ENCODE results near the gene ZNF609. TPM values are rescaled to one million over a fixed set of nuclear protein-coding genes. Genes with fewer than 3 reads are reported as not detected.
"Not testable (repeated sequence)": the region's sequence is repeated elsewhere in the genome, so short reads cannot be mapped to it uniquely, and the experiment has no call there.

Gene ZNF609
- total and polyA plus RNA-seq, 4 donors = 5.4 to 46.7 (median 23.6) TPM

DNA sequence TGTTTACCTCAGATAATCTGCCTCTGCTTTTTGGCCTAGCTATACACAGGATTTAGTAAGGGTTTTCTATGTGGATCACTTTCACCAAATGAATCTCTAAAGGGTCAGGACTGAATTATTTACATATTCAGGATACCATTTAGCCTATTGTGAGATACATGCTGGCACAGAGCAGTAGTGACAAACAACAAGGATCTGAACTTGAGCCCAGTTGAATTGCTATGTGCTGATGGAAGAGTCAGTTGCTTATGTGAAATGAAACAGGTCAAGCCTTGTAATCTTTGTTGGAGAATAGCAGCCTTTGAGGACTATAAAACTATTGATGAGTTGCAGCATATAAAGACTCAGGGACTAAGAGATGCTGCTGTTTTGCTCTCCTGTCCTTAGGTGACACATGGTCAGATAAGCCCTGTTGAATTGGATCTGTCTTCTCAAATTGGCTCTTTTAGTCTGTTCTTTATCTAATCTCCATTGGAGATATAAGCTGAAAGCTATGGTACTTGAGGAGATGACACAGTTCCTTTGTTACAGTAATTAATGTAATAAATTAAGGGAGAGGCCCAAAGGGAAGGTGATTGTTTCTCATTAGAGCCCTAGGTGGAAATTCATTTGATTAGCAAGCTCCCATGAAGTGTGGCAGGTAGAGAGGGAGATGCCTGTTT lies 30.4 kb downstream of the ZNF609 start:
- no peak overlapping the region for H3K4me3 ChIP-seq (ENCODE audit: low read length in 2 of 2)
- intact Hi-C loops (cut with DNase I) = no loop called here
- H3K36me3 ChIP-seq (ENCODE audit: control insufficient read depth in 1 of 2, insufficient read depth in 2 of 2, low read length in 1 of 2) = no peaks in the 10 kb centered on the region
- ATAC-seq (ENCODE audit: low FRiP score) (no peak), DNase-seq (no peak)
- no peaks in the 10 kb centered on the region for H3K4me1 ChIP-seq (ENCODE audit: control insufficient read depth in 1 of 2, insufficient read depth in 2 of 2, low read length in 2 of 2)
- H3K27ac ChIP-seq (ENCODE audit: low read depth in 1 of 2, low read length in 2 of 2) = no peak overlapping the region
- no peaks in the 10 kb centered on the region for H3K27me3 ChIP-seq (ENCODE audit: control insufficient read depth in 1 of 2, insufficient read depth in 2 of 2, low read length in 1 of 2)
- no peaks in the 10 kb centered on the region for H3K9me3 ChIP-seq (ENCODE audit: control insufficient read depth, low read length)

DNA sequence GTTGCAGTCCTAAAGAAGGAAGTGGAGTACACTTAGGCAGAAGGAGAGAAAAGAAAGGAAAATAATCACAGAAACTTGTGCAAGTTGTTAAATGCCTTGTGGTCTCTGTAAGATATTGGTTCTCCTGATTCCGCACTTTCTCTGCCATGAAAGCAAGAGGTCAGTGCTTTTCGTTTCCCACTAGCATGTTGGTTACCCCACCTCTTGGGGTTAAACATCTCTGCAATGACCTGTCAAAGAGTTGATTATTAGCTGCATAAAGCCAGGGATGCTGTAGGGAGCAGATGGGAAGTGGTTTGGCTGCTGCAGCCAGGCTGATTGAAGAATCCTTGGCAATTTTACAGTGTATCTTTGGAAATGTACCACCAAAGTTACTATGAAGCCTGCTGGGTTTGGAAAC lies 33.3 kb downstream of the ZNF609 start:
- no peaks in the 10 kb centered on the region for H3K27me3 ChIP-seq (ENCODE audit: control insufficient read depth in 1 of 2, insufficient read depth in 2 of 2, low read length in 1 of 2)
- ATAC-seq (ENCODE audit: low FRiP score) = no peak
- 87 to 92% methylated on average over 2 of the region's 2 CpGs for WGBS, 2 donors
- no peaks in the 10 kb centered on the region for H3K4me1 ChIP-seq (ENCODE audit: control insufficient read depth in 1 of 2, insufficient read depth in 2 of 2, low read length in 2 of 2)
- no peak overlapping the region for H3K4me3 ChIP-seq (ENCODE audit: low read length in 2 of 2)
- H3K9me3 ChIP-seq (ENCODE audit: control insufficient read depth, low read length) = no peaks in the 10 kb centered on the region
- no peak overlapping the region for H3K27ac ChIP-seq (ENCODE audit: low read depth in 1 of 2, low read length in 2 of 2)
- H3K36me3 ChIP-seq (ENCODE audit: control insufficient read depth in 1 of 2, insufficient read depth in 2 of 2, low read length in 1 of 2) = no peaks in the 10 kb centered on the region
- DNase-seq = no peak
- intact Hi-C loops (cut with DNase I) = no loop called here

DNA sequence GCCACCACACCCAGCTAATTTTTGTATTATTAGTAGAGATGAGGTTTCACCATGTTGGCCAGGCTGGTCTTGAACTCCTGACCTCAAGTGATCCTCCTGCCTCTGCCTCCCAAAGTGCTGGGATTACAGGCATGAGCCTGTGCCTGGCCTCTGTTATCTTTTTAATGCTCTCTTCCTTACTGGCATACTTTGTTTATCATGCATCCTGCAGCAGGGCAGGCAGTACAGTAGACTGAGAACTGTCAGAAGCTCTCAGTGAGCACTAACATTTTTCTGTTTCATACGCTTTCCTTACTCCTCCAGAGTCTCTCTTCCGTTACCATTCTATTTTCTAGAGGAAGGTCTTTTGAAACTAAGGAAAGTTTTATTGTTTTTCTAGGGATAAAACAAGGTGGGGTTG lies 35.6 kb downstream of the ZNF609 start:
- H3K27me3 ChIP-seq (ENCODE audit: control insufficient read depth in 1 of 2, insufficient read depth in 2 of 2, low read length in 1 of 2); H3K27ac ChIP-seq (ENCODE audit: low read depth in 1 of 2, low read length in 2 of 2); ATAC-seq (ENCODE audit: low FRiP score); H3K9me3 ChIP-seq (ENCODE audit: control insufficient read depth, low read length); intact Hi-C loops (cut with DNase I); DNase-seq; H3K4me1 ChIP-seq (ENCODE audit: control insufficient read depth in 1 of 2, insufficient read depth in 2 of 2, low read length in 2 of 2); H3K36me3 ChIP-seq (ENCODE audit: control insufficient read depth in 1 of 2, insufficient read depth in 2 of 2, low read length in 1 of 2); H3K4me3 ChIP-seq (ENCODE audit: low read length in 2 of 2): not testable (repeated sequence)
- WGBS, 2 donors = 88 to 92% methylated on average over 2 of the region's 2 CpGs

DNA sequence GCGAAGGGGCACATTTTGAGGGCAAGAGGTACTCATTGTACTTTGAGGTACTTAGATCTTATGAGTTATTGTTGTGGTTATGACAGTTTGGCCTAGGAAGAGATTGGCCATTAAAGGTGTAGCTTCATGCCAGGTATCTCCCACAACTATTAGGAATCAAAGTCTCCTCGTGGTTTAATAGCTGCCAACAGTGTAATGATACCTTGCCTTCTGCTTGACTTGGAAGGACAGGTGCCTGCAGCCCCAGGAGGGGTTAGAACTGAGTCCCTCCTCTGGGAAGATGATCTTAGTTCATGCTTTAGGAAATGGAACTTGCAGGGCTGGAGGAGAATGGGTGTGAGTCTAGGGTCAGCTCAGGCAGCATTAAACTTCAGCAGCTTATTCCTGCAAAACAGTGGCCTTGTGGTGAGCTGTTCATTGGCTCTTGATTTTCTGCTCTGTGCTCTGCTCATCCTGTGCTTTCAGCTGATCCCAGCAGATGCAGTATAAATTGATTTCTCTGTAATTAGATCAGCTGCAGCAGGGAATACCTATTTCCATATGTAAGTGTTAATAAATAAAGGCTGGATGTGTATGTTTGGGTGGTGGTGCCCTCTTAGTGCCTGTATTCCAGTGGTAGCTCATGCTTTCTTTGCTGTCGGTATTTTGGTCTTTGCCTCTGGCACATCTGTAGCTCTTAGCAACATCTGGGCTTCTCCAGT lies 40.5 kb downstream of the ZNF609 start:
- DNase-seq = no peak
- Histone ChIP-seq H3K4me1 (ENCODE audit: control insufficient read depth in 1 of 2, insufficient read depth in 2 of 2, low read length in 2 of 2) (no peaks in the 10 kb centered on the region), H3K9me3 (ENCODE audit: control insufficient read depth, low read length) (no peaks in the 10 kb centered on the region), H3K36me3 (ENCODE audit: control insufficient read depth in 1 of 2, insufficient read depth in 2 of 2, low read length in 1 of 2) (peaks cover 0 to 6% of the 10 kb centered on the region in 2 donors), H3K27me3 (ENCODE audit: control insufficient read depth in 1 of 2, insufficient read depth in 2 of 2, low read length in 1 of 2) (no peaks in the 10 kb centered on the region), H3K27ac (ENCODE audit: low read depth in 1 of 2, low read length in 2 of 2) (no peak overlapping the region), H3K4me3 (ENCODE audit: low read length in 2 of 2) (no peak overlapping the region)
- no peak for ATAC-seq (ENCODE audit: low FRiP score)
- WGBS, 2 donors = 62 to 78% methylated on average over 3 of the region's 3 CpGs
- intact Hi-C loops (cut with DNase I) = no loop called here

DNA sequence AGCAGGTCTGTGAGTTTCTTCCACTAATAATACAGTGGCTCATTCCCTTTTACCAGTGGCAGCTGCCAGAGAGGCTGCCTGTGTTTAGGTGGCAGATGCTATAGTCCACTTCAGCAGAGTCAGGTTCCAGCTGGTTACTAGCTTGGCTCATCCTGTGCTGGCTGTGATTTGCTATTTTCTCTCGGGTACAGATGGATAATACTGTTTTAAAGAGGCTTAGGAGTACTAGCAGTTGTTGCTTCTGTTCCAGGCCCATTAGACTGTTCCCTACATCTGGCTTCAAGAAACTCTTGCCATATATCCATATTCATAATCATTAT lies 41.0 kb downstream of the ZNF609 start:
- 63 to 64% methylated on average over 1 of the region's 1 CpG for WGBS, 2 donors
- Histone ChIP-seq H3K4me3 (ENCODE audit: low read length in 2 of 2) (no peak overlapping the region), H3K9me3 (ENCODE audit: control insufficient read depth, low read length) (no peaks in the 10 kb centered on the region), H3K27ac (ENCODE audit: low read depth in 1 of 2, low read length in 2 of 2) (no peak overlapping the region), H3K36me3 (ENCODE audit: control insufficient read depth in 1 of 2, insufficient read depth in 2 of 2, low read length in 1 of 2) (peaks cover 0 to 6% of the 10 kb centered on the region in 2 donors), H3K27me3 (ENCODE audit: control insufficient read depth in 1 of 2, insufficient read depth in 2 of 2, low read length in 1 of 2) (no peaks in the 10 kb centered on the region), H3K4me1 (ENCODE audit: control insufficient read depth in 1 of 2, insufficient read depth in 2 of 2, low read length in 2 of 2) (no peaks in the 10 kb centered on the region)
- DNase-seq = no peak
- no peak for ATAC-seq (ENCODE audit: low FRiP score)
- intact Hi-C loops (cut with DNase I) = no loop called here

DNA sequence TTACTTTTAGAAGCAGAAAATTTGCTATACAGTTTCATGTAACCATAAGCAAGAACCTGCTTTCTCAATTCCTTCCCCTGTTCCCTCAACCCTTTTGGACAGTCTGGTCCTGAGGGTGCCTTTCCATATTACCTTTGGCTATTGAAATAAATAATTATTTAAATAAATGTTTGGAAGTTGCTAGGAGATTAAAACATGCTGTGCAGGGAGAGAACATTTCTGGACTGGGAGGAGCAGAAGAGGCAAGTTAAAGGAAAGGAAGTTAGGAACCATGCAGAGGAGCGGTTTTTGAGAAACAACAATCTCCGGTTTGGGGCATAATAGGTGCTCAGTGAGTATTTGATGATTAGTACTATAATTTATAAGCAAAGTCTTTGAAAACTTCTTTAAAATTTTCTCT lies 41.8 kb downstream of the ZNF609 start:
- DNase-seq = no peak
- intact Hi-C loops (cut with DNase I) = no loop called here
- Histone ChIP-seq H3K27ac (ENCODE audit: low read depth in 1 of 2, low read length in 2 of 2) (no peak overlapping the region), H3K4me1 (ENCODE audit: control insufficient read depth in 1 of 2, insufficient read depth in 2 of 2, low read length in 2 of 2) (no peaks in the 10 kb centered on the region), H3K27me3 (ENCODE audit: control insufficient read depth in 1 of 2, insufficient read depth in 2 of 2, low read length in 1 of 2) (no peaks in the 10 kb centered on the region), H3K4me3 (ENCODE audit: low read length in 2 of 2) (no peak overlapping the region), H3K36me3 (ENCODE audit: control insufficient read depth in 1 of 2, insufficient read depth in 2 of 2, low read length in 1 of 2) (peaks cover 0 to 6% of the 10 kb centered on the region in 2 donors), H3K9me3 (ENCODE audit: control insufficient read depth, low read length) (no peaks in the 10 kb centered on the region)
- no peak for ATAC-seq (ENCODE audit: low FRiP score)
- 90 to 93% methylated on average over 2 of the region's 2 CpGs for WGBS, 2 donors

DNA sequence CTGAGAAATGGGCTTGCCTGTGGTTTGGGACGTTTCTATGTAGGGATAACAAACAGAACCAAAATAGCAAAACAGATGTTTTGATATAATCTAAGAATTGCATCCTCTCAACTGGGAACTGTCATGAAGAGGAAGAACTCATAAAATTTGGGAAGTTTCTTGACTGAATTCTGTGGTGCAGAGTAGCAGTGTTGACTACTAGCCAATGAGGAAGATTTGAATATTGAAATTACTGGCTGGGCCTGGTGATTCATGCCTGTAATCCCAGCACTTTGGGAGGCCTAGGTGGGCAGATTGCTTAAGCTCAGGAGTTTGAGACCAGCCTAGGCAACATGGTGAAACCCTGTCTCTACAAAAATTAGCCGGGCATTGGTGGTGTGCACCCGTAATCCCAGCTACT lies 42.2 kb downstream of the ZNF609 start:
- peaks cover 0 to 6% of the 10 kb centered on the region in 2 donors for H3K36me3 ChIP-seq (ENCODE audit: control insufficient read depth in 1 of 2, insufficient read depth in 2 of 2, low read length in 1 of 2)
- no peak for ATAC-seq (ENCODE audit: low FRiP score)
- H3K27ac ChIP-seq (ENCODE audit: low read depth in 1 of 2, low read length in 2 of 2) = no peak overlapping the region
- H3K9me3 ChIP-seq (ENCODE audit: control insufficient read depth, low read length) = no peaks in the 10 kb centered on the region
- WGBS, 2 donors = 89 to 91% methylated on average over 3 of the region's 3 CpGs
- H3K4me1 ChIP-seq (ENCODE audit: control insufficient read depth in 1 of 2, insufficient read depth in 2 of 2, low read length in 2 of 2) = no peaks in the 10 kb centered on the region
- no peak for DNase-seq
- no peak overlapping the region for H3K4me3 ChIP-seq (ENCODE audit: low read length in 2 of 2)
- H3K27me3 ChIP-seq (ENCODE audit: control insufficient read depth in 1 of 2, insufficient read depth in 2 of 2, low read length in 1 of 2) = no peaks in the 10 kb centered on the region
- intact Hi-C loops (cut with DNase I) = no loop called here

DNA sequence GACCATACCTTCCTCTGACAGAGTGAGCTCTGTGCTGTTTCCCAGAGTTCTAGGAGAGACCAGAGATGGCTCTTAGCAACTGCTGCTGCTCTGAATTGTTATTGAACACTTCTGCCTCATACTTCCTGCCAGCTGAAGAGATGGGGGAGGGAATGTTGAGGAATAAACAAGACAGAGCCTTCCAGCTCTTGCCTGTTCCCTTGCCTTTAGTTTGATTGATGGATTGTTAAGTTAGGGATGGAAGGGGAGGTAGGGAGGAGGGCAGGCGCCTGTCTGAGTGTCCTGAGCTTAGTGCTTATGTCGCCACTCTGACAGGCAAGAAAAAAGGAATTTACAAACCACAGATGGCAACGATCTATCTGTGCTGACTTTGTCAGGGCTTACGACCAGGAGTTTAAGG lies 42.8 kb downstream of the ZNF609 start:
- no peaks in the 10 kb centered on the region for H3K27me3 ChIP-seq (ENCODE audit: control insufficient read depth in 1 of 2, insufficient read depth in 2 of 2, low read length in 1 of 2)
- H3K4me1 ChIP-seq (ENCODE audit: control insufficient read depth in 1 of 2, insufficient read depth in 2 of 2, low read length in 2 of 2) = no peaks in the 10 kb centered on the region
- no peak overlapping the region for H3K4me3 ChIP-seq (ENCODE audit: low read length in 2 of 2)
- WGBS, 2 donors = 69 to 72% methylated on average over 4 of the region's 4 CpGs
- DNase-seq = no peak
- no peak overlapping the region for H3K27ac ChIP-seq (ENCODE audit: low read depth in 1 of 2, low read length in 2 of 2)
- intact Hi-C loops (cut with DNase I) = no loop called here
- no peak for ATAC-seq (ENCODE audit: low FRiP score)
- H3K36me3 ChIP-seq (ENCODE audit: control insufficient read depth in 1 of 2, insufficient read depth in 2 of 2, low read length in 1 of 2) = peaks cover 0 to 6% of the 10 kb centered on the region in 2 donors
- no peaks in the 10 kb centered on the region for H3K9me3 ChIP-seq (ENCODE audit: control insufficient read depth, low read length)

DNA sequence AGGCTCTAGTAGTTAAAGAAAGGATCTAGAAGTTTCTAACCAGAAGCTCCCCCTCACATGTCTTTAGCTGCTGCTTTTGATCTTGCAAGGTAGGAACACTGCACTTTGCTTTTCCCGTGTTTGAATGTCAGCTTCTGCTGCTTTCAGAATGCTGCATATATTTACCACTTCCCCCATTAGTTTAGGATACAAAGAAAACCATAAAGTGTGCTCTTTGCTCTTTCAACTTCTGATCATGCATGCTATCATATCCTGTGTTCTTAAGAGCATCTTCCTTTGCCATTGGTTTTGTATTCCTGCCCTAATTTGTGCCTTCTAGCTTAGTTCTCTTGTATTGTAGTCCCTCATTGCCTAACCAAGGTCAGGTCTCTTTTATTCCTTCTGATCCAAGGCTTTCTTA lies 43.3 kb downstream of the ZNF609 start:
- intact Hi-C loops (cut with DNase I) = no loop called here
- no peak overlapping the region for H3K4me3 ChIP-seq (ENCODE audit: low read length in 2 of 2)

More for the DNA sequence above, 43.3 kb downstream of the ZNF609 start:
- Histone ChIP-seq H3K4me1 (ENCODE audit: control insufficient read depth in 1 of 2, insufficient read depth in 2 of 2, low read length in 2 of 2) (no peaks in the 10 kb centered on the region), H3K9me3 (ENCODE audit: control insufficient read depth, low read length) (no peaks in the 10 kb centered on the region), H3K27me3 (ENCODE audit: control insufficient read depth in 1 of 2, insufficient read depth in 2 of 2, low read length in 1 of 2) (no peaks in the 10 kb centered on the region), H3K36me3 (ENCODE audit: control insufficient read depth in 1 of 2, insufficient read depth in 2 of 2, low read length in 1 of 2) (peaks cover 0 to 6% of the 10 kb centered on the region in 2 donors), H3K27ac (ENCODE audit: low read depth in 1 of 2, low read length in 2 of 2) (no peak overlapping the region)
- WGBS, 2 donors = 51 to 67% methylated on average over 1 of the region's 1 CpG
- ATAC-seq (ENCODE audit: low FRiP score) = no peak
- no peak for DNase-seq
